ENCODE measurements around the gene CSNK1D.

CSNK1D gene

GRCh38 chr17:82238472-82239201 is 34.9 kb downstream of the CSNK1D start:
- peak; percentile 57 to 71 for DNase-seq

GRCh38 chr17:82237746-82238471 is 35.6 kb downstream of the CSNK1D start:
- no peak for DNase-seq

- DNase-seq: no peak
These were observed 36.3 kb downstream of the CSNK1D start for GRCh38 chr17:82237083-82237745.

GRCh38 chr17:82236142-82236971 is 37.1 kb downstream of the CSNK1D start:
- peak; percentile 61 to 73 for DNase-seq

- no peak for DNase-seq
These were observed 37.7 kb downstream of the CSNK1D start for GRCh38 chr17:82235775-82236141.

GRCh38 chr17:82235056-82235774 is 38.3 kb downstream of the CSNK1D start:
- no peak for DNase-seq

- no peak for DNase-seq
These were observed 39.1 kb downstream of the CSNK1D start for GRCh38 chr17:82234211-82235055.

GRCh38 chr17:82232876-82233785 is 40.4 kb downstream of the CSNK1D start:
- DNase-seq: no peak

- DNase-seq: no peak
These were observed 41.1 kb downstream of the CSNK1D start for GRCh38 chr17:82232322-82232820.

GRCh38 chr17:82231562-82232321 is 41.8 kb downstream of the CSNK1D start:
- DNase-seq: no peak

- DNase-seq: no peak
These were observed 42.3 kb downstream of the CSNK1D start for GRCh38 chr17:82231312-82231561.

- DNase-seq: peak; percentile 42 to 50
These were observed 42.7 kb downstream of the CSNK1D start for GRCh38 chr17:82230609-82231311.

- DNase-seq: no peak
These were observed 43.5 kb downstream of the CSNK1D start for GRCh38 chr17:82229698-82230608.

GRCh38 chr17:82228842-82229697 is 44.4 kb downstream of the CSNK1D start, which contains the start of gene SLC16A3:
TSS of gene SLC16A3 (plus strand) at chr17:82229042. CDS start at chr17:82236009, 6,967 bp downstream.
- peak; percentile 66 to 69 for DNase-seq

GRCh38 chr17:82228278-82228841 is 45.1 kb downstream of the CSNK1D start:
- peak in 1 of 2 experiments; percentile 48 for DNase-seq

GRCh38 chr17:82227629-82228277 is 45.7 kb downstream of the CSNK1D start:
- DNase-seq: no peak
